ENCODE results near the gene RAD51AP1. TPM values are rescaled to one million over a fixed set of nuclear protein-coding genes. Genes with fewer than 3 reads are reported as not detected.
A peak's percentile ranks its signal among the peaks of the same experiment; 100 is the strongest.
"Not testable (repeated sequence)": the region's sequence is repeated elsewhere in the genome, so short reads cannot be mapped to it uniquely, and the experiment has no call there.

The RAD51AP1 gene
- total RNA-seq, 2 experiments from 2014 or later = 69.5 to 76.5 TPM

DNA sequence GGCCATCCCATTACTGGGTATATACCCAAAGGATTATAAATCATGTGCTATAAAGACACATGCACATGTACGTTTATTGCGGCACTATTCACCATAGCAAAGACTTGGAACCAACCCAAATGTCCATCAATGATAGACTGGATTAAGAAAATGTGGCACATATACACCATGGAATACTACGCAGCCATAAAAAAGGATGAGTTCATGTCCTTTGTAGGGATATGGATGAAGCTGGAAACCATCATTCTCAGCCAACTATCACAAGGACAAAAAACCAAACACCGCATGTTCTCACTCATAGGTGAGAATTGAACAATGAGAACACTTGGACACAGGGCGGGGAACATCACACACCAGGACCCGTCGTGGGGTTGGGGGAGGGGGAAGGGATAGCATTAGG, 15.2 kb upstream of the RAD51AP1 start:
- H3K36me3 Mint-ChIP-seq (ENCODE audit: low read depth); DNase-seq; intact Hi-C loops (cut with micrococcal nuclease); H3K27ac Mint-ChIP-seq; H3K9me3 Mint-ChIP-seq; H3K27me3 Mint-ChIP-seq (ENCODE audit: low read depth); H3K4me3 Mint-ChIP-seq; CTCF ChIA-PET; H3K4me1 Mint-ChIP-seq (ENCODE audit: low read depth): not testable (repeated sequence)

DNA sequence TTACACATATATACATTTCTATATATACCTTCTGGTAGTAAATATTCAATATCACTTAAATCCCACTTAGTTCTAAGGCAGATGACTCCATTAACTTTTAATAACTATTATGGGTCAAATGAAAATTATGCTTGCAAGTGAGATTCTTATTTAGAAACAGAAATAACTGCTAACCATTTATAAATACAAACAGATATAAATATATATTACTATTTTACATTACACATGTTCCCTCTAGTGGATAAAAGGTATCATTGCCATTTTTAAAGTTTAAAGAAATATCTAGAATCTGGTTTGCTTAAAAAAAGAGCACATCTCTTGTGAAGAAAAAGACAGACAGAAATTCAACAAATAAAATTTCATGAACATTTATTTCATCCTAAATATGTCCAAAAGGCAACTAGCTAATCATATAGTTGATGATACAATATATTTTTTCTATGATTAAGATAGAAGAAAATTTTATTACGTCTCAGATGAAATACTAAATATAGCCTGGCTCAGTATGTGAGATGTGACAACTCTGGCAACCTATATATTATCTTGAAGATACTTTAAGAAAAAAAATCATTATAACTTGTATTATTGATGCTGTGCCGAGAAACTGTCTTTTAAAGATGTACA, 11.7 kb upstream of the RAD51AP1 start:
- Mint-ChIP-seq H3K9me3 (no peaks in the 10 kb centered on the region), H3K36me3 (ENCODE audit: low read depth) (peaks cover 14% of the 10 kb centered on the region), H3K27me3 (ENCODE audit: low read depth) (no peaks in the 10 kb centered on the region), H3K4me3 (no peak overlapping the region), H3K4me1 (ENCODE audit: low read depth) (peaks cover 2% of the 10 kb centered on the region), H3K27ac (no peak overlapping the region)
- CTCF ChIA-PET = interaction anchor here (0.7 to 5.0 kb wide), 7 partner anchors 20 to 527 kb away, joined by 3 to 54 read pairs (median 4); no protein-coding TSS in a partner anchor
- no peak for DNase-seq
- intact Hi-C loops (cut with micrococcal nuclease) = loop anchor here (1.0 to 5.0 kb wide), 4 partner anchors 106 to 642 kb away; no protein-coding TSS in a partner anchor

DNA sequence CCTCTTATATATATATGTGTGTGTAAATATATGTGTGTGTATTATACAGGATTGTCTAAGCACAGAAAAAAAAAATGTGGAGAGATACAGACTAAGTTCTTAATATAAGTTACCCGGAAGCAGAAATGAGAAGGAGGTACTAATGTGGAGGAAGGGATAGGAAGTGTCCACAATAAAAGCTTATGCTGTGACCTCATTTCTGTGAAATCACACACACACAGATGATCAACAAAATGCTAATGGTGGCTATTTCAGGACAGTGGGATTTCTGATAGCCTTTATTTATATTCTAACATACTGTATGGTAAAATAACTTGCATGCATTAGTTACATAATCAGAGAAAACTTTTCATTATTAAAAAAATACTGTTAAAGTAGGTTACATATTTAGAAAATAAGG, 8.5 kb upstream of the RAD51AP1 start:
- no peak overlapping the region for H3K4me3 Mint-ChIP-seq
- DNase-seq = no peak
- peaks cover 2% of the 10 kb centered on the region for H3K4me1 Mint-ChIP-seq (ENCODE audit: low read depth)
- H3K9me3 Mint-ChIP-seq = no peaks in the 10 kb centered on the region
- H3K36me3 Mint-ChIP-seq (ENCODE audit: low read depth) = peaks cover 5% of the 10 kb centered on the region
- no peaks in the 10 kb centered on the region for H3K27me3 Mint-ChIP-seq (ENCODE audit: low read depth)
- H3K27ac Mint-ChIP-seq = no peak overlapping the region
- CTCF ChIA-PET = interaction anchor here (0.6 to 1.4 kb wide), 2 partner anchors 115 to 537 kb away, joined by 3 to 4 read pairs; no protein-coding TSS in a partner anchor
- intact Hi-C loops (cut with micrococcal nuclease) = no loop called here

DNA sequence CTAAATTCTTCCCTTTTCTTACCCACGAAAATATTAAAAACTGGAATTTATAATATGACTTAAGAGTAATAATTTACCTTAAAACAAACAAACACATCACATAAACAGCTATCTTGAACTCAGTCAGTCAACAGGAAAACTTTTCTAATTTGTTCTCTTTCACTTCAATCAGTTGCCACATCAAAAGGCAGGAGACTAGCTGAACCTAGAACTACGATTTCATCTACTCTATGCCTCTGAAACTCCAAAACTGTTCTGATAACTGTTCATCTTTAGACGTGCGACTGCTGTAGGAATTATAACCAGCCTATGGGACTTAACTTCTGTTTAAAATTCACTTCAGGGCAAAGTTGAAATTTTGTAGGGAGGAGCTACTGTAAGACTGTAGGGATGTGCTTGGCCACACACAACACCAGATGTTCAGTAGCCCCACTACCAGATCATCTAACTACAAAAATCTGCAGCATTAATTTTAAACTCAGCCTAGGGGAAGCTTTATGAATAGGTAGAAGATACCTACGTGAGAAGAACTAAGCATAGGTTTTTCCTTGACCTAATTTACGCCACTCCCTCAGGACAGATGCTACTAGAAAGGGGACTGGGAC, 7.6 kb upstream of the RAD51AP1 start:
- intact Hi-C loops (cut with micrococcal nuclease) = no loop called here
- Mint-ChIP-seq H3K27me3 (ENCODE audit: low read depth) (no peaks in the 10 kb centered on the region), H3K4me1 (ENCODE audit: low read depth) (peaks cover 2% of the 10 kb centered on the region), H3K27ac (no peak overlapping the region), H3K36me3 (ENCODE audit: low read depth) (peaks cover 5% of the 10 kb centered on the region), H3K9me3 (no peaks in the 10 kb centered on the region), H3K4me3 (no peak overlapping the region)
- DNase-seq = no peak
- CTCF ChIA-PET = interaction anchor here (0.6 to 2.3 kb wide), 3 partner anchors 24 to 111 kb away, joined by 3 to 7 read pairs (median 5); no protein-coding TSS in a partner anchor

DNA sequence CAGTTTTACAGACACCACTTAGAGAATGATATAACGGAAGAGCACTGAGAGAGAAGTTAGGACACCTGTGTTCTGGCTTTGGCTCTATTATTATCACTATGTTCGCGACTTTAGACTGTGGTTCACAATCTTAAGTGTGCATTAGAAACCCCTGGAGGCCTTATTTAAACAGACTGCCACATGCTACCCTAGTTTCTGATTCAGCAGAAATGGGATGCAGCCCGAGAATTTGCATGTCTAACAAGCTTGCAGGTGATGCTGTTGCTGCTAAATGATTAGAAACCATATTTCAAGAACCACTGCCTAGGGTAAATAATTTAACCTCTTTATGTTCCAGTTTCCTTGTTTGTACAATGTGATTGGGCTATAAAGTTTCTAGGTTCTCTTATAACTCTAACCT, 3.6 kb upstream of the RAD51AP1 start:
- CTCF ChIA-PET = interaction anchor here (2.0 kb wide), 1 partner anchor 113 kb away, joined by 4 read pairs; no protein-coding TSS in a partner anchor

DNA sequence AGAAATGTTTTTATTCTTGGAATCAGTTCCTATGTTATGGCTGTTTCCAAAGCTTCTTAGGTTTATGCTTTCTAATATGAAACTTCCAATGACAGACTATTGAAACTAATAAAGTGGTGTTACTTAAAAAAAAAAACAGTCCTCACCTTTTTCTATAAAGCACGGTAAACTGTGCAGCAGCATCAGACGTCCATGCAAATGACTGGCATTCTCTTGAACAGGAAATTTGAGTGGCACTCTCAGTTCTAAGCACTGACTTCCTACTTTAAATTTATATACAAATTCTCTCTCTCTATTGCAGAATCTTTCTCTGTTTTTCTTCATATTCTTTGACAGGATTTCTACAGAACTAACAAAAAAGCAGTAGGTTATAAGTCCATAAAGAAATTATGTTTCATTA, 2.8 kb upstream of the RAD51AP1 start:
- H3K4me3 Mint-ChIP-seq = no peak overlapping the region
- intact Hi-C loops (cut with micrococcal nuclease) = no loop called here
- H3K27me3 Mint-ChIP-seq (ENCODE audit: low read depth) = no peaks in the 10 kb centered on the region
- CTCF ChIA-PET = interaction anchor here (1.3 kb wide), 1 partner anchor 116 kb away, joined by 5 read pairs; no protein-coding TSS in a partner anchor
- H3K36me3 Mint-ChIP-seq (ENCODE audit: low read depth) = peaks cover 8% of the 10 kb centered on the region
- no peak overlapping the region for H3K27ac Mint-ChIP-seq
- no peaks in the 10 kb centered on the region for H3K9me3 Mint-ChIP-seq
- no peak for DNase-seq
- peaks cover 25% of the 10 kb centered on the region for H3K4me1 Mint-ChIP-seq (ENCODE audit: low read depth)

More for the DNA sequence above, 3.6 kb upstream of the RAD51AP1 start:
- peaks cover 25% of the 10 kb centered on the region for H3K4me1 Mint-ChIP-seq (ENCODE audit: low read depth)
- intact Hi-C loops (cut with micrococcal nuclease) = no loop called here
- H3K27ac Mint-ChIP-seq = no peak overlapping the region
- H3K36me3 Mint-ChIP-seq (ENCODE audit: low read depth) = peaks cover 8% of the 10 kb centered on the region
- DNase-seq = no peak
- no peaks in the 10 kb centered on the region for H3K9me3 Mint-ChIP-seq
- H3K4me3 Mint-ChIP-seq = no peak overlapping the region
- H3K27me3 Mint-ChIP-seq (ENCODE audit: low read depth) = no peaks in the 10 kb centered on the region

DNA sequence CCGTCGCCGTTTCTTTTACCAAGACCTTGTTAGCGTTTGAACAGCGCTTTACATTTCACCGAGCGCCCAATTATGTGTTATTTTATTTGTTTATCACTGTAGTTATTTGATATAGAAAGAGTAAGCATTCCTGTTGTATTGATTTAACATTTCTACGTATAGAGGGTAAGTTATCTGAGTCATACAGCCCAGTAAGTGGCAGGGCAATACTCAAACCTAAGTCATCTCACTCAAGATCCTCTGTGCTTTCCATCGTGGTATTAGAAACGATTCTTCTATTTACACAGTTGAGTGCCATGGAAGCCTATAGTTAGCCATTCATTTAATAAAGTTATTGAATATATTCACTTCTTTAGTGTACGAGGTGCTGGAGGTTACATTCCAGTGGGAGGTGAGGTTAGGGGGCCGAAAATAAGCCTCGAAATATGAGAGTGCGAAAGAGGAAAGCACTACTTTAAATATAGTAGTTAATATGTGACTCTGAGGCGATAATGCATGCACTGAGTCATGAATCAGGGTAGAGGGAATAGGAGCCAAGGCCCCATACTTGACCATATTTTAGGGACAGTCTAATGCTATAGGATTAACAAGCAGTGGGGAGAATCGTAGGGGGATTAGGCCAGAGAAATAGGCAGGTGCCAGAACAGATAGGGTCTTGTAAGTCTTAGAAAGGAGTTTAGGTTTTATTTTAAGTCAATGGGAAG, 629 bp downstream of the RAD51AP1 start:
- Mint-ChIP-seq H3K9me3 (no peaks in the 10 kb centered on the region), H3K4me3 (peak overlapping the region; percentile 97), H3K27ac (peak overlapping the region; percentile 98), H3K4me1 (ENCODE audit: low read depth) (peaks cover 25% of the 10 kb centered on the region), H3K27me3 (ENCODE audit: low read depth) (no peaks in the 10 kb centered on the region), H3K36me3 (ENCODE audit: low read depth) (peaks cover 19% of the 10 kb centered on the region)
- intact Hi-C loops (cut with micrococcal nuclease) = no loop called here
- CTCF ChIA-PET = no interaction called here
- no peak for DNase-seq

DNA sequence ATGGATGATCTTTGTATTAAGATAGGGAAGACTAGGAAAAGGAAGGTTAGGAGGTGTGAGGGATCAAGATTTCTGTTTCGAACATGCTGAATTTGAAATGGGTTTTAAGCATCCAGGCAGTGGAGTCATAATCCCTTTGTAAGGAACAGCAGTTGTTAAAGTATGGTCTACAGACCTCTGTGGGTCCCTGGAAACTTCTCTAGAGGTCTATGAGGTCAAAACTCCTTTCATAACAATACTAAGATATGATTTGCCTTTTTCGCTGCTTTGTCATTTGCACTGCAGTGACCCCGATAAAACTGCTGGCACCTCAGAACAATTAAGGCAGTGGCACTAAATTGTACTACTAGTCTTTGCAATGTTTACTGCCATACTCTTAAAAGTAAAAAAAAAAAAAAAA, 1.5 kb downstream of the RAD51AP1 start:
- CTCF ChIA-PET = no interaction called here
- intact Hi-C loops (cut with micrococcal nuclease) = no loop called here
- H3K36me3 Mint-ChIP-seq (ENCODE audit: low read depth) = peaks cover 27% of the 10 kb centered on the region
- H3K9me3 Mint-ChIP-seq = no peaks in the 10 kb centered on the region
- H3K4me1 Mint-ChIP-seq (ENCODE audit: low read depth) = peaks cover 25% of the 10 kb centered on the region
- DNase-seq = no peak
- no peak overlapping the region for H3K27ac Mint-ChIP-seq
- H3K4me3 Mint-ChIP-seq = peak overlapping the region; percentile 97
- no peaks in the 10 kb centered on the region for H3K27me3 Mint-ChIP-seq (ENCODE audit: low read depth)

DNA sequence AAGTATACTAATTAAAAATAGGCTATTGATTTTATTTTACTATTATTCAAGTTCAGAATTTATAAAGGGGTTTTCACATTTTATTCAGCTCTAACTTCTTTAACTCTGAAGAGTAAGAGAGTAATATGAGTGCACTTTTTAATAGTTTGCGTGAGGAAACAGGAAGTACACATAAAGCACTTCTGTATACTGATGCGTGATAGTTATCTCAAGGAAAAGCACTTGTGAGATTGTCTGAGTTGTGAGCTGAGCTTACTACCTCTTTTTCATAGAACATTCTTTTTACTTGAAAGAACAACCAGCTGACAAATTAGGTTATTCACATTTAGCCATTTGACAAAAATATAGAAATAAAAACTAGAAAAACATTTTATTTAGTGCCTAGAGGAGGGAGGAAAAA, 1.9 kb downstream of the RAD51AP1 start:
- Mint-ChIP-seq H3K4me3 (no peak overlapping the region), H3K27me3 (ENCODE audit: low read depth) (no peaks in the 10 kb centered on the region), H3K36me3 (ENCODE audit: low read depth) (peaks cover 27% of the 10 kb centered on the region), H3K9me3 (no peaks in the 10 kb centered on the region), H3K27ac (no peak overlapping the region), H3K4me1 (ENCODE audit: low read depth) (peaks cover 25% of the 10 kb centered on the region)
- intact Hi-C loops (cut with micrococcal nuclease) = no loop called here
- CTCF ChIA-PET = no interaction called here
- no peak for DNase-seq

DNA sequence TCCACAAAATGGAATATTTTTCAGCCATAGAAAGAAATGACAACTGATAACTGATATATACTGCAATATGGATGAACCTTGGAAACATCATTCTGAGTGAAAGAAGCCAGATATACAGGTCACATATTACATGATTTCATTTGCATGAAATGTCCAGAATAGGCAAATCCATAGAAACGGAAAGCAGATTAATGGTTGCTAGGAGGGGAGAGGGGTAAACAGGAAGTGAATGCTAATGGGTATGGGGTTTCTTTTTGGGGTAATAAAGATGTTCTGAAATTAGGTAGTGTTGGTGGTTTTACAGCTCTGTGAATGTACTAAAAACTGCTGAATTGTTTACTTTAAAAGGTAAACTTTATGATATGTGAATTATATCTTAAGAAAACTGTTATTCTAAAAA, 6.5 kb downstream of the RAD51AP1 start:
- H3K4me3 Mint-ChIP-seq = no peak overlapping the region
- intact Hi-C loops (cut with micrococcal nuclease) = no loop called here
- no peak overlapping the region for H3K27ac Mint-ChIP-seq
- CTCF ChIA-PET = no interaction called here
- no peaks in the 10 kb centered on the region for H3K9me3 Mint-ChIP-seq
- peaks cover 38% of the 10 kb centered on the region for H3K36me3 Mint-ChIP-seq (ENCODE audit: low read depth)
- no peak for DNase-seq
- H3K27me3 Mint-ChIP-seq (ENCODE audit: low read depth) = no peaks in the 10 kb centered on the region
- H3K4me1 Mint-ChIP-seq (ENCODE audit: low read depth) = no peaks in the 10 kb centered on the region

DNA sequence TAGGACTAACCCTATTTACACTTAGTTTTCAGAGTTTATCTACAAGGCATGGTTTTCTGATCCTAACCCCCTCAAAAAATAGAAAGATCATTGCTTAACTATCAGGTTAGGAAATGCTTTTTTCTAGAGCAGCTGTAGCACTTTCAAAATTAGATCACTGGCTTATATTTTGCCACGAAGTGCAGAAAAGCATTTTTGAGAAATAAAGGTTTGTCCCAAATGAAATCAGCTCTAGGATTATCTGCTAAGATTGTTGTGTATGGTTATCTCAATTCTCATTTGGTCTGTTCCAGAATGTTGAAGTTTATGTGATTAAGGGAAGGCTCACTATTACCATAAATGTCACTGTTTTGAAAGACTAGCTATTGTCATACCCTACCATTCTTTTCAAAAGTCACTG, 13.5 kb downstream of the RAD51AP1 start:
- intact Hi-C loops (cut with micrococcal nuclease) = no loop called here
- H3K4me1 Mint-ChIP-seq (ENCODE audit: low read depth) = no peaks in the 10 kb centered on the region
- no peak for DNase-seq
- CTCF ChIA-PET = no interaction called here
- no peak overlapping the region for H3K4me3 Mint-ChIP-seq
- H3K27me3 Mint-ChIP-seq (ENCODE audit: low read depth) = no peaks in the 10 kb centered on the region
- no peaks in the 10 kb centered on the region for H3K9me3 Mint-ChIP-seq
- peaks cover 41% of the 10 kb centered on the region for H3K36me3 Mint-ChIP-seq (ENCODE audit: low read depth)
- H3K27ac Mint-ChIP-seq = no peak overlapping the region

DNA sequence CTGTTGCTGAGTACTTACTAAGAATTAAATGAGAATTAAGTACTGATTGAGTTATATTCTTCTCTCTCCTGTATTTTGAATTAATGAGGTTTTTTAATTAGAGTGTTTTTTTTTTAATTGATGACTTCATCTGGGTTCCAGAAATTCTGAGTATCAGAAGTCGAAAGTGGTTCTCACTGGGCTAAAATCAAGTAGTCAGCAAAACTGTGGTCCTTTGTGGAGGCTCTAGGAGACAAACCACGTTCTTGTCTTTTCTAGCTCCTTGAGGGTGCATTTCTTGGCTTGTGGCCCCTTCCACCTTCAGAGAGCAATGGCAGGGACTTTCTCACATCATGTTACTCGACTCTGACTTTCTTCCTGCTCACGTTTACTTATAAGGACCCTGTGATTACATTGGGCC, 15.3 kb downstream of the RAD51AP1 start:
- H3K4me3 Mint-ChIP-seq = no peak overlapping the region
- CTCF ChIA-PET = interaction anchor here (0.6 kb wide), 1 partner anchor 204 kb away, joined by 4 read pairs; no protein-coding TSS in a partner anchor
- no peaks in the 10 kb centered on the region for H3K4me1 Mint-ChIP-seq (ENCODE audit: low read depth)
- no peaks in the 10 kb centered on the region for H3K27me3 Mint-ChIP-seq (ENCODE audit: low read depth)
- intact Hi-C loops (cut with micrococcal nuclease) = no loop called here
- no peak for DNase-seq
- no peaks in the 10 kb centered on the region for H3K9me3 Mint-ChIP-seq
- H3K27ac Mint-ChIP-seq = no peak overlapping the region
- H3K36me3 Mint-ChIP-seq (ENCODE audit: low read depth) = peaks cover 37% of the 10 kb centered on the region

All from activated naive CD4-positive, alpha-beta T cell treated with anti-CD3 and anti-CD28 coated beads for 36 hours (primary cell).